HG03432 (cell line): Measurements from ENCODE around the gene SHF.
A peak's percentile ranks its signal among the peaks of the same experiment; 100 is the strongest.
"Not testable (repeated sequence)": the region's sequence is repeated elsewhere in the genome, so short reads cannot be mapped to it uniquely, and the experiment has no call there.

Experiments
- ATAC-seq: cut with Tn5 transposase; IDR thresholded peaks from one replicate; pipeline ENCODE4 v1.9.1; 2021; ENCODE audit warnings: mild to moderate bottlenecking, moderate library complexity; ENCODE audit not compliant: unreplicated experiment

SHF gene, protein sequence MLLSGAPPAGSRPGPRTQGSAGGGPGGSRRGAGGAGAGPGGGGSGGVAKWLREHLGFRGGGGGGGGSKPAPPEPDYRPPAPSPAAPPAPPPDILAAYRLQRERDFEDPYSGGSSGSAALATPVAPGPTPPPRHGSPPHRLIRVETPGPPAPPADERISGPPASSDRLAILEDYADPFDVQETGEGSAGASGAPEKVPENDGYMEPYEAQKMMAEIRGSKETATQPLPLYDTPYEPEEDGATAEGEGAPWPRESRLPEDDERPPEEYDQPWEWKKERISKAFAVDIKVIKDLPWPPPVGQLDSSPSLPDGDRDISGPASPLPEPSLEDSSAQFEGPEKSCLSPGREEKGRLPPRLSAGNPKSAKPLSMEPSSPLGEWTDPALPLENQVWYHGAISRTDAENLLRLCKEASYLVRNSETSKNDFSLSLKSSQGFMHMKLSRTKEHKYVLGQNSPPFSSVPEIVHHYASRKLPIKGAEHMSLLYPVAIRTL

DNA sequence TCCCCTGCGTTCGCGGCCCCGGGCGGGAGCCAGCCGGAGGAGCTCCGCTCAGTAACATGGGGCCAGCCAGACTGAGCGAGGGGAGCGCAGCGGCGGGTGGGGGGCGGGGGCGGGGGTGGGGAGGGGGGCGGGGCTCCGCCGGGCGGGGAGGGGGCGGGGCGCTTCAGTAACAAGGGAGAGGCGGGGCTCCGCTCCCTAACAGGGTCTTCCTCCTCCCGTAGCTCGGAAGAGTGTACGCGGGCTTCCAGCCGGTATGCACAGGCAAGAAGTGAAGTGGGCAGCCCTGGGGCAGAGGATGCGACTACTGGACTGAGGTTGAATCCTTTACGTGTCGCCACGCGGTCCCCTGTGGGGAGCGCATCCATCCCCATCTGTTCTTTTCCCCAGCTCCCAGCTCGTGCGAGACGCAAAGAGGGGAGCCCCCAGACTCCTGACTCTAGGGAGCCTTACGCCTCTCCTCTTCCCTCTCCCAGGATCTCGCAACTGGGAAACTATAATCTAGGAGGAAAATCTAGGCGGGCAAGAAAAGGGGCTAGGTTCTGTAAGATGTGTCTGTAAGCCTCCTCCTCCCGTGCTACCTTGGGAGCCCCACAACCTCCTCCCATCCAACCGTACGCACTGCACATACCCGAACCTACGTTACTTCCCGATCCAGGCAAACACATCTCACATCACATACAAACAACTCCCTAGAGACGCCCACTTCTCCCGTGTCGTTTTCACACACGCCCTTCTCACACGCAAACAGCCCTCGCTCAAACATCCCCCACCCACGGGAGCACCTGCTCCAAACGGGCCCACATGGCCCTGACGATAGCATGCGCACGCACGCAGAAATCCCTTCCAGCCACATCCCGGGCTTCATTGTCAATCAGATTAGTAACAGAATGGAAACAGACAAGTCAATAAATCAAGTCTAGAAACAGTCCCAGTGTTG, at the start of gene SHF:
SHF (minus strand) TSS at position 73 of the 937 bp plus-strand sequence; CDS start at position 58, 15 bp downstream.
- peak; percentile 51 for ATAC-seq

DNA sequence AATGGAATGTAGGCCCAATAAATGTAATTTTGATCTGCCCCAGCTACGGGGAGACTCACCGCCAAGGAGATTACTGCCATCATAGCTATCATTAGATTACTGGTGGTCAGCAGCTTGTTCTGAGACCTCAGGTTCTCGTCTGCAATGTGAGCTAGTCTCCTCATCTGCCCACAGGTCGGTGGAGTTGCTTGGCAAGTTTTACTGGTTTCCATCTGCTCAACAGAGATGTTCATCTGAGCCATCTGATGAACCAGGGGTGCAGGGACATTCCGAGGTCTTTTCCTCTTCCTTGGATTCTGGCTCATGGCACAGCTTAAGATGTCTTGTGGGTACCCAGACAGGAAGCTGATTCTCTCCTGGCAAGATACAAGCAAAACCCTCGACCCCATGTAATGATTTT, 49.0 kb upstream of the SHF start:
- not testable (repeated sequence) for ATAC-seq

DNA sequence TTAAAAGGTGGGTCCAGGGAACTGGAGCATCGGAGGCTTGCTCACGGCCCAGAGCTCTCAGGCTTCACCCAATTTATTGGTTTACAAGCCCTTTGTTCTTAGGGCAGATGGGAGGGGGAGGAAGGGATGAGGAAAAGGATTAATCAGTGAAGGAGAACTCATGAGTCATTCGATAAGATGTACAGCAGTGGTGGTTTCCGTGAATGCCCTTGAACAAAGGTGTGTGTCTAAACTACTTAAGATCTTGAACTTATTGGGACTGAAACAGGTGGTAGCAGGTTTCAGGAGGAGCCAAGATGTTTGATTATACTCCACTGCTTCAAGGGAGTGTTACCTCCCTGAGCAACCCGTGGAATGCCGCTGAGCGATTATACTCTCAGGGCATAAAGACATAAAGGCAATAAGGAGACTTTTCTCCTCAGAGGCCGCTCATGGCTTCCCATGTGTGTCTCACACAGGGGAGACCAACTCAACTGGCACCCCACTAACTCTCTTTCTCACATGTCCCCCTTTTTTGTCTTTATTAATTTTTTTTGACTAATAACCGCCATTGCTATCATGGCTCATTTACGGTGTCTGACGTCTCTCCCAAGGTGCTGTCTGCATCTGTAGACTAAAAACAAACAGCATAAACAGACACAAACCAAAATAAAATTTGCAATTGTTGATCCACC, 46.9 kb upstream of the SHF start:
- ATAC-seq: no peak

DNA sequence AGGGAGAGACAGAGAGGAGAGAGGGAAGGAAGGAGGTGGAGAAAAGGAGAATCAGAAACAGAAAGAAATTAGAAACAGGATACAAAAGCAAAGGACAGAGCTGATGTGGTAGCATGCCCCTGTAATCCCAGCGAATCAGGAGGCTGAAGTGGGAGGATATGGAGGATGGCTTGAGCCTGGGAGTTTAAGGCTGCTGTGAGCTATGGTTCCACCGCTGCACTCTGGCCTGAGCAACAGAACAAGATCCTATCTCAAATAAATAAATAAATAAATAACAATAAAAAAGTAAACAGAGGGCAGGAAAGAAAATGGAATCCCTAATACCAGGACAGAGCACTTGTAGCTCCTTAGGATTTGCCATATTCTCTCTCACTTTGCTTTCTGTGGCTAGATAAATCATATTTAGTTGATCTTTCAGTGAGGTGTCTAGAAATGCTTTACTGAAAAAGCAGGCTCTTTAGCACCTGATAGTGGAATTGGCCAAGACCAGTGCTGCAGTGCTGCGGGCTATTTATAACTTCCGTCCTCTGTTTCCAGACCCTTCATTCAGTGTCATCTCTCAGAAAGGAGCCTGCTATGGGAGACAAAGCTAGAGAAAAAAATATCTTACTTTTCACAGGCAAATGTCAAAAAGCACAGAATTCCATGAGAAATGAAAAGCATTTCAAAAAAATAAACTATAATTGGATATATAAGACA, 44.2 kb upstream of the SHF start:
- ATAC-seq: no peak

DNA sequence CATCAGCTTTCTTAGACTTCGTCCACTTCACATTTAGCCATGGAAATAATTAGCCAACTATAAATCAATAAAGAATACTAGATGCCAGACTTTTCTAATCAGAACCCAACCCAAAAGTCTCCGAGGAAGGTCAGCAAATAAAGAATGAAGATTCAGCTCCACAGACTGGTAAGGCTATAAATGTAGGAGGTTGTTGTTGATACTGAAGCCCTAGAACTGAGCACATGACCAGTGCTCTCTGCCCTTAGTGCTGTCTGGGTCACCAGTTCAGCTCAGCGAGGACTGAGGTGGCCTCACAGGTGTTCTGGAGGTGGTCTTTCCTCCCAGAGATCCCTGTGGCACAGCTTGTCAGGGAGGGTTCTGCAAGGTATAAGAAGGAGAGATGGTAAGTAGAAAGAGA, 43.4 kb upstream of the SHF start:
- ATAC-seq: no peak

DNA sequence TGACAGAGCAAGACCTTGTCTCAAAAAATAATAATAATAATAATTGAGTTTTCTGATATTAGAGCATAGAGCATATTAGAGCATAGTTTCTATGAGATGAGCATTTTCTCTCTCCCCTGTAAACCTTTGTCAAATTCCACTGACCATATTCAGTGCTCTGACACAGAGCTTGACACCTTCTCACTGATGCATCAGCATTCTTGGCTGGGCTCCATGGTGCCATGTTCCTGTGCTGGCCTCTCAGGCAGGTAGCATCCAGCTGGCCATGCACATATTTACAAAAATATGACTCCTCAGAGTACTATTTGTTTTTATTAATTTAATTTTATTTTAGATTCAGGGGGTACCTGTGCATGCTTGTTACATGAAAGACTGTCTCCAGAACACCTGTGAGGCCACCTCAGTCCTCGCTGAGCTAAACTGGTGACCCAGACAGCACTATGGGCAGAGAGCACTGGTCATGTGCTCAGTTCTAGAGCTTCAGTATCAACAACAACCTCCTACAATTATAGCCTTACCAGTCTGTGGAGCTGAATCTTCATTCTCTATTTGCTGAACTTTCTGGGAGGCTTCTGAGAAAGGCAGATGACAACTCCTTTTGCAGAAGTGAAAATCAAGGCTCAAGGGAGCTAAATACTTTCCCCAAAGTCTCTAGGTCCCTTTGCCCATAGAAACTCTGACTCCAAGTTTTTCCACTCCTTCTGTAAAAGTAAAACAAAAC, 42.6 kb upstream of the SHF start:
- ATAC-seq: no peak

DNA sequence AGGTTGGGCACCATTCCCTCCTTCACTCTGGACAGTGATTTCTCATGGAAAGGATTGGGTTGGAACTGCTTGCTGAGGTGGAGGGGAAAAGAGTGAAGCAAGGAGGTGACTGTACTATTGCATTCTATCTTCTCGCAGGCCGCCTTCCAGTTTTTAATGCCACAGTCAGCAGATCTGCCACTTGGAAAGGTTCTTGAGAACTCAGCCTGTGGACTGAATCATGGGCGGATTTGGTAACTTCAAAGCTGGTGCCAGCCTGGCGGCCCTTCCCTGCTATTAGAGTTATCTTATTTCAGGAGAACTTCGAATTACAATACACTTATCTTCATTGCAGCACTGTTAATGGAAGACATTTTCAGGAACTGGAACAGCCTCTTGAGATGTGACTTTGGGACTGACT, 41.2 kb upstream of the SHF start:
- ATAC-seq: no peak

DNA sequence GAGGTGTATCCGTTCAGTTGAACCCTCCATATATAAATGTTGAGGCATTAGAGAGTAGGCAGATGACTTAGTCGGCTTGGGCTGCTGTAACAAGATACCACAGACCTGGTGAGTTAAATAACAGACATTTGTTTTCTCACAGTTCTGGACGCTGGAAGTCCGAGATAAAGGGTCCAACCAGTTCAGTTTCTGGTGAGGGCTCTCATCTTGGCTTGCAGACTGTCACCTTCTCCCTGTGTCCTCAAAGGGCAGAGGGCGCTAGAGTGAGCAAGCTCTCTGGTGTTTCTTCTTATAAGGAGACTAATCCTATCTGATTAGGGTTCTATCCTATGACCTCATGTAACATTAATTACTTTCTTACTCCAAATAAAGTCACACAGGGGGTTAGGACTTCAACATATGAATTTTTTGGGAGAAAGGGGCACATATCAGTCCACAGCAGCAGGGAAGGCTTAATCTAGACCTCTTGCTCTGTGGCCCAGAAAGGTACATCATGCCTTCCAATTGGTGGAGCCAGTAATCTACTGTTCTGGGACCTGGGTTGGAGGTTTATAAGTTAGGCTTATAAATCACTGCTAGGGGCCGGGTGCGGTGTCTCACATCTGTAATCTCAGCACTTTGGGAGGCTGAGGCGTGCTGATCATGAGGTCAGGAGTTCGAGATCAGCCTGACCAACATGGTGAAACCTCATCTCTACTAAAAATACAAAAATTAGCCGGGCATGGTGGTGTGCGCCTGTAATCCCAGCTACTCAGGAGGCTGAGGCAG, 37.9 kb upstream of the SHF start:
- no peak for ATAC-seq

DNA sequence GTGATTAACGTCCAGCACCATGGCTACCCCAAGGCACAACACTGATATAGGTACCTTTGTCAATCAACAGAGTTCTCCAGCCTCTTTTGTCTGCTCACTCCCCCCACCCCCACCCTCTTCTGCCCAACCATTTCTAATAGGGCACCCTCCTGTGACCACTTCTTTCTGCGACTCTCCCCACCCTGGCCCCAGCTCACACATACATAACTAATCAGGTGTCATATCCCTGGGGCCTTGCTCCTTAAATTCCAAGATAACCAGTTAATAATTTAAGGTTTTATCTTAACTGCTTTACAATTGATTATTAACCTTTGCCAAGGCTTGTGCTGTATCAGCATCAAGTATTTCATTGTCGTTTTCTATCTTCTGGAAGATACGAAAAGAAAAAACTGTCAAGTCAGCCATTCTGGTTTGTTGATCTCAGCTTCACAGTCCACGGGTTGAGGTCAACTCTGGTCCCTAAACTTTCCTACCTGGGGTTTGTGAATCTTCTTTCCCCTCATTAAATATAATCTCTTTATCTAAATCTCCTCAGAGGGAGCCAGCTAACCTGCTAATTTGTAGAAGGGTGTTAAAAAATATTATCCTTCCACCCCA, 37.0 kb upstream of the SHF start:
- no peak for ATAC-seq

DNA sequence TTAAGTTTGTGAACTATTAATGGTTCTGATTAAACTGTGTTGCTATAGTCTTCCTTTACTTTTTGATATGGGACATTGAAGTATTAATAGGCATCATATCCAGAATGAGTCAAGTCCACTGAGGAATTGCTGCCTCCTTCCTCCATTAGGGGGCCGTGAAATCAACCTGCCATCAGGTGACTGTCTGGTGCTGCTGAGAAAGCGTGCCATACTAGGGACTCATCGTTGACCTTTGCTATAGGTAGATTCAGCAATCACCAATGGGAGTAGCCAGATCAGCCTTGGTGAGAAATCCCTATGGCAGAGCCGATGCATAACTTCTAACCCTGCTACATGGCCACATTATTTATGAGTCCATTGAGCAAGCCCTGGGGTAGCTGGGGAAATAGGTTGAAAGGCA, 34.2 kb upstream of the SHF start:
- ATAC-seq: no peak

DNA sequence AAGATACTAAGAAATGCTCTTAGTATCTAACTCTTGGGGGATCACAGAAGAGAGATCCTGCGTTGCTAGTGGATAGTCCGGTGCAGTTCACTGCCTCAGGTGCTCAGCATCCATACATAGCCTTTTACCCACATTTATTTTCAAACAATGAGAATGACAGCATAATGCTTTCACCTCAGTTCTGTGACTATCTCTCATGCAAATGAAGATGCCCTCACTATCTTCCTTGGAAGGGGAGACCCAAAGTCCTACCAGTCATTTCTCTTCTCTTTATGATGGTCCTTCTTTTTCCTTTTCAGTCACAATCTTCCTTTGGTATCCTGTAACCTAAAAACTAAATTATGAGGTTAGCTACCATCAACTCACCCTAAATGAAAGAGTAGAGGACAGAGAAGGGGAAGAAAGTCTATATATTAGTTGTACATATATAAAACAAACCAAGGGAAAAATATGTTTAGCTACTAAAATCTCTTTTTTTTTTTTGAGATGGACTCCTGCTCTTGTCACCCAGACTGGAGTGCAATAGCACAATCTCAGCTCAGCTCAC, 33.4 kb upstream of the SHF start:
- no peak for ATAC-seq

DNA sequence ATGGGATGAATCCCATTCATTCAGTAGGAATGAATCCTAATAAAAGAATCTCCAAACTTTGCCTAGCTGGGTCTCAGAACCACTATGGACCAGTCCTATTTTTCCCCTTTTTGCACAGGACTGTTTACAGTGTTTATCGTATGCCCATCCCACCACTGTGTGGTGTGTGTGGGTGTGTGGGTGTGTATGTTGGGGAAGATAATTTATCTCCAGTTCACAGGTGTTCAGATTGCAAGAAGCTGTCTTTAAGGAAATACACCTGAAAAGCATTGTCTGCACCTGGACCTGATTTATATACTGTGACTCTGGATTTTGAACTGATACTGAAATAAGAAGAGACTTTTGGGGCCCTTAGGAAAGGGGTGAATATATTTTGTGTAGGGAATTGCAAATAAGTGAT, 24.7 kb upstream of the SHF start:
- no peak for ATAC-seq

DNA sequence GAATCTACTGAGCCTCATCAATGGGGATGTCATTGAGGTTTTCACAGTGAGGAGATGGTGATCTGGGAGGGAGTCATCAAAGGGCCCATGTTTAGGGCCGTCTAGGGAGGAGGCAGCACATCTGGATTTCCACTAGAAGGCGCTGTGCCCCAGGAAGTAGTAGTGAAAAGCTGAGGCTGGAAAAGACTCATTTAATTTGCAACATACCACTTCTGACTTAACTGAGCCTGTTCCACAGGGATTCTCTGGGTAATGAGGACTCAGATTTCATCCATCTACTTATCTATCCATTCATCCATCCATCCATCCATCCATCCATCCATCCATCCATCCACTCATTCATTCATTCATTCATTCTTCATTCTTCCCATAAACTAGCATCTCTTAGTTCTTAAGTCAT, 17.4 kb upstream of the SHF start:
- ATAC-seq: no peak

DNA sequence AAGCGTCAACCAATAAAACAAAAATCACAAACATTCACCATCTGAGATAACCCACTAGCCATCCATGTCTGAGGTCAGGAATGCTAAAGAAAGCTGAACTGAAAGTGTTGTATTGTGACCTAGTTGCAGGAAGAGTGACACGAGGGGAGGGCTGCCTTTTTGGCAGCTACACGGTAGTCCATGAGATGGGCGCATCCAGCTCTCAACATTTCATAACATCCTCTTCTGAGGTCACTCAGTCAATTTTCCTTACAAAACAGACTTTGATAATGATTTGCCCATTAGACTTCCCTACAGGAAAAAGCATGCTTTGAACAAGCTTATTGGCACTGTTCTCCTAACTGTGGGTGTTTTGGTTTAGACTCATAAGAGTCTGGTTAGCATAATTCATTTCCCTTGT, 15.4 kb upstream of the SHF start:
- no peak for ATAC-seq

DNA sequence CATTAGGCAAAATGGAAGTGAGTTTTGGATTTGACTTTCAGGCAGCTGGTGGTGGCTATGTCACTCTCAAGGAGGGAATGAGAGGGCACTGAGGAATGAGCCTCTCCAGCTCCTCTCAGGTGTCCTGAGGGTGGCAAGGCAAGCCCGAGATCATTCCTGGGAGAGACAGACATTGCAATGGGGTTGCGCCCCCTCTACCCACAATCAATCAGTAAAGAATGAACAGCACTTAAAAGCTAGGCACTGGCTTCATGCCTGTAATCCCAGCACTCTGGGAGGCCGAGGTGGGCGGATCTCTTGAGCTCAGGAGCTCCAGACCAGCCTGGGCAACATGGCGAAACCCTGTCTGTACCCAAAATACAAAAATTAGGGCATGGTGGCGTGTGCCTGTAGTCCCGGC, 14.1 kb upstream of the SHF start:
- no peak for ATAC-seq

DNA sequence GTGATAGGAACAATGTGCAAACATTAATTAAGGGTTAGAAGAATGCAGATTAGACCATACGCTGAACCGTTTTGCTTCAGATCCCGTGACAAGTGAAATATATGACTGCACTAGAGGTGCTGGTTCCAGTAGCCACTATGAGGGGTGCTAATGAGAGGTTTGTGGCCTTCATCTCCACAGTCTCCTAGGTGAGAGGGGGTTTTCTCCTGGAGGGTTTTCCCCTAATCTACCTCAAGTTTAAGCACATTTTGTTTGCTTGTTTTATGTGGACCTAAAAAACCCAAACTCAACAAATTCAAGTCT, 13.7 kb upstream of the SHF start:
- ATAC-seq: no peak

DNA sequence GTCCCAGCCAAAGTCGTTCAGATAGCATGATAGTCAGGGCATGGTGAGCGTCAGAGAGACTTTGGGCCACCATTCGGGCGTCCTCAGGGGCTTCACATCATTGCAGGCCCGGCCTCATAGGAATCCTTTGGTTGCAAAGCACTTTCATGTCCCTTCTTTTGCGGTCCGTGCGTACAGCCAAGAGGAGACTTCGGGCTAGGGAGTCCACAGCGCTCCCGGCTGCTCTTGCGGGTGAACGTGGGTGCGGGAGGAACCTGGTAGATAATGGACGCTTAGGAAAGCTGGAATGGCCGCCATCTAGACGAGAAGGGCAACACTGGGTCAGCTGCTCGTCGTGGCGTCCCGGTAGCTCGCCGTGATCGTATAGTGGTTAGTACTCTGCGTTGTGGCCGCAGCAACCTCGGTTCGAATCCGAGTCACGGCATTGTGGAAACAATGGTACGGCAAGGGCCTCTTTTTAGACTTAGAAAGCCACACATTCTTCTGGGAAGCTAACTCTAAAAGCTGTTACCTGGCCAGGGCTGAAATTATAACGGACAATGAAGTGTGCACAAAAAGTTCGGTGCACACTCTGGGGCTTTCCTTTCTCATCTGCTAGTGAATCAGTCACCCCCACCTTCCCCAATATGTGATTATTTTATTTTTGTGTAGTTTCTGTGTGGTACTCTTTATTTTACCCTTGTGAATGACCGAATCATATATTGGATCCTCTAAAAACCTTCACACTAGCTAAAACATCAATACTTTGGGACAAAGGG, 13.2 kb upstream of the SHF start:
- peak; percentile 16 for ATAC-seq
